OCI-LY3 (cell line): ENCODE results near the gene HDAC4.

ENCODE experiments used
- EZH2phosphoT487 ChIP-seq: fragments of 200-600 bp; shearing (Covaris generic); IDR thresholded peaks from 2 replicates; pipeline ENCODE4 v1.6.1; 2018; ENCODE audit warnings: antibody characterized with exemption, mixed run types, low read depth
- TF ChIP-seq, protein P1 (sequence below): fragments of 200-600, 300-600 bp; sonication (generic); IDR thresholded peaks from 2 replicates; pipeline ENCODE4 v1.5.1; 2014; ENCODE audit warnings: antibody characterized with exemption, low read length, low read depth

DNA sequence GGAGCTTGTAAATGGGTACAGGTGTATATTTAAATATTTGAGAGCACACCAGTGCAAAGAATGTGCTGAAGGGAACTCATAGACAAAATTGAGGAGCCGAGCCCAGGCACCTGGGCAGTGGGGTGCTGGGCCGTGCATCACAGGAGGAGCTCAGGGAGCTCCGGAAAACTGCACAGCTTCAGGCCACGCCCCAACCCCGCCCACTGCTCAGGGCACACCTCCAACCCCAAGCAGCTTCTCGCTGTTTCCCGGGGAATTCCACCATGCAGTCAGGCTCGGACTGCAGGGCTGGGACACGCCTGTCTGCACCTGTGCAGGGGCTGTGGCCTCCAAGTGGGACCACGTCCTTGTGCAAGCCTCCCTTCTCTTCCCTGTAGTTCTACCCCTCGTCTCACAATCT lies 243.0 kb downstream of the HDAC4 start:
- TF ChIP-seq, protein P1, sequence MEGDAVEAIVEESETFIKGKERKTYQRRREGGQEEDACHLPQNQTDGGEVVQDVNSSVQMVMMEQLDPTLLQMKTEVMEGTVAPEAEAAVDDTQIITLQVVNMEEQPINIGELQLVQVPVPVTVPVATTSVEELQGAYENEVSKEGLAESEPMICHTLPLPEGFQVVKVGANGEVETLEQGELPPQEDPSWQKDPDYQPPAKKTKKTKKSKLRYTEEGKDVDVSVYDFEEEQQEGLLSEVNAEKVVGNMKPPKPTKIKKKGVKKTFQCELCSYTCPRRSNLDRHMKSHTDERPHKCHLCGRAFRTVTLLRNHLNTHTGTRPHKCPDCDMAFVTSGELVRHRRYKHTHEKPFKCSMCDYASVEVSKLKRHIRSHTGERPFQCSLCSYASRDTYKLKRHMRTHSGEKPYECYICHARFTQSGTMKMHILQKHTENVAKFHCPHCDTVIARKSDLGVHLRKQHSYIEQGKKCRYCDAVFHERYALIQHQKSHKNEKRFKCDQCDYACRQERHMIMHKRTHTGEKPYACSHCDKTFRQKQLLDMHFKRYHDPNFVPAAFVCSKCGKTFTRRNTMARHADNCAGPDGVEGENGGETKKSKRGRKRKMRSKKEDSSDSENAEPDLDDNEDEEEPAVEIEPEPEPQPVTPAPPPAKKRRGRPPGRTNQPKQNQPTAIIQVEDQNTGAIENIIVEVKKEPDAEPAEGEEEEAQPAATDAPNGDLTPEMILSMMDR: no peak
- no peak for TF ChIP-seq EZH2phosphoT487
